HUES64 (cell line): ENCODE measurements around the gene ZSWIM2.

ENCODE experiments used
- H3K27ac ChIP-seq: 2 replicates; pipeline ENCODE4 v1.7.0; 2013; ENCODE audit warnings: low read depth, low read length, inconsistent platforms
- H3K27me3 ChIP-seq: 2 replicates; pipeline ENCODE4 v1.6.1; 2013; ENCODE audit warnings: mild to moderate bottlenecking, low read length; ENCODE audit not compliant: insufficient read depth
- H3K36me3 ChIP-seq: 2 replicates; pipeline ENCODE4 v1.6.1; 2013; ENCODE audit warnings: mild to moderate bottlenecking, low read length; ENCODE audit not compliant: insufficient read depth
- H3K4me1 ChIP-seq: 2 replicates; pipeline ENCODE4 v1.6.1; 2013; ENCODE audit warnings: mild to moderate bottlenecking, low read length, moderate library complexity; ENCODE audit not compliant: insufficient read depth
- H3K4me3 ChIP-seq: 2 replicates; pipeline ENCODE4 v1.5.1; 2013; ENCODE audit warnings: mild to moderate bottlenecking, low read length, moderate library complexity
- H3K9ac ChIP-seq: 2 replicates; pipeline ENCODE4 v1.6.1; 2013; ENCODE audit warnings: mild to moderate bottlenecking, low read depth, low read length
- H3K9me3 ChIP-seq: 2 replicates; pipeline ENCODE4 v1.6.1; 2013; ENCODE audit warnings: low read depth, low read length; ENCODE audit not compliant: insufficient read depth
- WGBS: fragments of 150-250, 120-280 bp; methylation state at CpG from one replicate; pipeline ENCODE4 v1.1.7; 2013; ENCODE audit warnings: missing lambda C conversion rate; 5-methylcytosine and 5-hydroxymethylcytosine counted together

ZSWIM2 gene

DNA sequence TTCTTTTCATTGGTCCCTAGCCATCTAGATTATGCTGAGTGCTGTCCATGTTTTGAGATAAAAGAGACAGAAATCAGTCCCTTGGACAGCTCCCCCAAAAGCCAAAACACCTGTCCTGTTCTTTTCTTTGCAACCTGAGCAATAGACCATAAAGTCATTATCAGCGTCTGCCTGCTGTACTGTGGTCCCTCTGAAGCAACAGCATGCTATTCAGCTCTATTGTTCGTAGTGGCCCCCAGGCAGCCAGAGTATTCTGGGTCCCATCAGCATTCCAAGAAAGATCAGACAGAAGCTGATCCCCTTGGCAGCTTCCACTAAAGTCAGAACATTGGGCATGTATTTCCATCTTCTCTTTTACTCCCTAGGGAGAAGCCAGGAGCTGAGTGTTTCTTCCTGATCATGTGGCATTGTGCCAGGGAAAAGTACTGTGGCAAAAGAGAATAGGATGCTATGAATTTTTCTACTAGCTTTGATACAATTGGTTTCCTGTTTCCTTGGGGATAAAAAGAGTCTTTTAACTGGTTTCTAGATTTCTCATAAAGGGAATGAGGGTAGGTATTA is 33.6 kb upstream of the ZSWIM2 start:
- no peaks in the 10 kb centered on the region for H3K9me3 ChIP-seq

GRCh38 chr2:186881660-186882059 is 32.7 kb upstream of the ZSWIM2 start:
- H3K27me3 ChIP-seq: no peaks in the 10 kb centered on the region
- no CpG with 5 or more reads among the region's 1 CpG for WGBS
- no peaks in the 10 kb centered on the region for H3K36me3 ChIP-seq
- H3K9ac ChIP-seq: no peak overlapping the region
- H3K4me1 ChIP-seq: no peaks in the 10 kb centered on the region
- H3K9me3 ChIP-seq: no peaks in the 10 kb centered on the region
- no peak overlapping the region for H3K27ac ChIP-seq
- no peak overlapping the region for H3K4me3 ChIP-seq

More for the DNA sequence above, 33.6 kb upstream of the ZSWIM2 start:
- H3K27ac ChIP-seq: no peak overlapping the region
- no peak overlapping the region for H3K4me3 ChIP-seq
- WGBS: 84% methylated on average over 2 of the region's 2 CpGs
- no peaks in the 10 kb centered on the region for H3K27me3 ChIP-seq
- no peaks in the 10 kb centered on the region for H3K4me1 ChIP-seq
- no peak overlapping the region for H3K9ac ChIP-seq
- H3K36me3 ChIP-seq: no peaks in the 10 kb centered on the region

- Histone ChIP-seq H3K4me3 (no peak overlapping the region), H3K9ac (no peak overlapping the region), H3K36me3 (no peaks in the 10 kb centered on the region), H3K4me1 (no peaks in the 10 kb centered on the region), H3K9me3 (no peaks in the 10 kb centered on the region), H3K27ac (no peak overlapping the region), H3K27me3 (no peaks in the 10 kb centered on the region)
- WGBS: 91% methylated on average over 2 of the region's 2 CpGs
Measured at GRCh38 chr2:186879312-186879711, 30.3 kb upstream of the ZSWIM2 start.

- H3K4me3 ChIP-seq: no peak overlapping the region
- no peaks in the 10 kb centered on the region for H3K4me1 ChIP-seq
- H3K9me3 ChIP-seq: no peaks in the 10 kb centered on the region
- H3K9ac ChIP-seq: no peak overlapping the region
- H3K36me3 ChIP-seq: no peaks in the 10 kb centered on the region
- WGBS: 100% methylated on average over 2 of the region's 4 CpGs
- no peak overlapping the region for H3K27ac ChIP-seq
- H3K27me3 ChIP-seq: no peaks in the 10 kb centered on the region
Measured at GRCh38 chr2:186874713-186875112, 25.7 kb upstream of the ZSWIM2 start.

DNA sequence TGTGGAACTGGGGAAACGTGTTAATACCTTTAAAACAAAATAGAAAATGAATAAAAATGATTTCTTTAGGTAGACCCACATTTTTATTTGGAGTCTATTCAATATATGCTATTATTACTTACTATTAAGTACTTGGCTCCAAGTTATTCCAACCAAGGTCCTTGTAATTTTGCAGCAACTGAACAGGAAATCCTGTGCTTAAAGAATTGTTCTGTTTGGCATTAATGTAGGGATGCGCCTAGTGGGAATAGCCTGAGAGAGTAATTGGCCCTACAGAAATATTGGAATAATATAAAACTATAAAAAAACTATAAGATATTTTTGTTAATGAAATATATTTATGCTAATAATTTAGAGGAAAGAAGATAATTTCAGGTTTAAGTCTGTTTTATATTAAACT is 22.9 kb upstream of the ZSWIM2 start:
- no peak overlapping the region for H3K9ac ChIP-seq
- 80% methylated on average over 1 of the region's 2 CpGs for WGBS
- no peaks in the 10 kb centered on the region for H3K36me3 ChIP-seq
- H3K4me3 ChIP-seq: no peak overlapping the region
- no peak overlapping the region for H3K27ac ChIP-seq
- H3K27me3 ChIP-seq: no peaks in the 10 kb centered on the region
- no peaks in the 10 kb centered on the region for H3K9me3 ChIP-seq
- no peaks in the 10 kb centered on the region for H3K4me1 ChIP-seq

DNA sequence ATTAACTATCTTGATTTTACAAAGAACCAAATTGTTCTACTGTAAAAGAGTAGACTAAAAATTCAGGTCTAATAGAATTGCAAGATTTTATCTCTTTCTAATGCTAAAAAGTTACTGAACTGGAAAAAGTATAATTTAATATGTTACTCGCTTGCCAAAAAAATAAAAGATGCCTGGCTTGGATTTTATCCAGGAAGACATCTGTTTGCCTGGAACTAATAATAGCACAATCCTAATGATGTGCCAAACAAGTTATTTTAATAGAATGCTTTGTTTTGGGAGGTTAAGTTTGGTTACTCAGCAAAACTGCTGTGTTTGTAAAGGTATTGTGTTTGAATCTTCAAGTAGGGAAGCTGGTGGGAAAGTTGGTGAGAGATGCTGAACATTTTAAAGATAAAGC is 19.4 kb upstream of the ZSWIM2 start:
- Histone ChIP-seq H3K4me1 (no peaks in the 10 kb centered on the region), H3K4me3 (no peak overlapping the region), H3K27ac (no peak overlapping the region), H3K9me3 (no peaks in the 10 kb centered on the region), H3K9ac (no peak overlapping the region), H3K27me3 (no peaks in the 10 kb centered on the region), H3K36me3 (no peaks in the 10 kb centered on the region)
- WGBS: 100% methylated on average over 1 of the region's 1 CpG

DNA sequence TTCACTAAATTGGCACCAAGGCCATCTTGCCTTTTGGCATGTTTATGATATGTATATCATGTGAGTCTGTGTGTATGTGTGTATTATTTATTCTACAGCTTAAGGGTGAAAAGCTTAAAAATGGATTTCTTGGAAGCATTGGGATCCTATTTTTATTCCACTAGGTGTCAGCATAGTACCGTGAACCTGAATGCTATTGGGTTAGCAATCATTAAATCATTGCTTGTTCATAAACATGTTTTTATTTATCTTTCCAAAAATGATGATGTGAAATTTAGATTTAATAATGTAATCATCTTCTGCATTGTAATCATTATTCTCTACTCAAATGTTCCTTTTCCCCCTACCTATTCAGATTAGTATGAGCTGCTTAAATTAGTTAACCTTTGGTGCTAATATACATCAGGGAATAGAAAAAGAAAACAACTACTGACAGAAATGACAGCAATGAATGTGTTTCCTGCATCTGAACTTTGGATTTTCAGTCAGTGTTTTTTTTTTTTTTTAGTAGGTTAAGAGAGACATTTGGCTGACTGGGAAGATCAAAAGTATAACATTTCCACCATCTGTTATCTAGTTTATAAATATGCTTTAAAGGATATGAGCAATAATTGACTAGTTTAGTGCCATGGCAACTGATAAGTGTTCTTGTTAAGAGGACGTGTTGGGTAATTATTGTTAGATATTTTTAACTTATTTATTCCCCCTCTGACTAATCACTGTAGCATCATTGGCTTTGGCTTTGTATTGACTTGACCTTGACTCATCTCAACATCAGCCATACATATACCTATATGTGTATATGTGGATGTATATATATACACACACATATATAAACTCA is 14.1 kb upstream of the ZSWIM2 start:
- 20% methylated on average over 1 of the region's 2 CpGs for WGBS
- Histone ChIP-seq H3K4me3 (no peak overlapping the region), H3K9me3 (no peaks in the 10 kb centered on the region), H3K27ac (no peak overlapping the region), H3K27me3 (no peaks in the 10 kb centered on the region), H3K36me3 (no peaks in the 10 kb centered on the region), H3K9ac (no peak overlapping the region), H3K4me1 (no peaks in the 10 kb centered on the region)

GRCh38 chr2:186855216-186855615 is 6.2 kb upstream of the ZSWIM2 start:
- H3K27ac ChIP-seq: no peak overlapping the region
- no peaks in the 10 kb centered on the region for H3K36me3 ChIP-seq
- H3K9me3 ChIP-seq: no peaks in the 10 kb centered on the region
- H3K4me3 ChIP-seq: no peak overlapping the region
- H3K4me1 ChIP-seq: no peaks in the 10 kb centered on the region
- H3K9ac ChIP-seq: no peak overlapping the region
- H3K27me3 ChIP-seq: peaks cover under 1% of the 10 kb centered on the region; the same call in 1 of the 2 replicates
- WGBS: 88% methylated on average over 3 of the region's 5 CpGs

GRCh38 chr2:186853951-186854350 is 5.0 kb upstream of the ZSWIM2 start:
- Histone ChIP-seq H3K4me3 (no peak overlapping the region), H3K27me3 (peaks cover 5% of the 10 kb centered on the region; the same call in 1 of the 2 replicates), H3K27ac (no peak overlapping the region), H3K4me1 (no peaks in the 10 kb centered on the region), H3K9me3 (no peaks in the 10 kb centered on the region), H3K36me3 (no peaks in the 10 kb centered on the region), H3K9ac (no peak overlapping the region)

DNA sequence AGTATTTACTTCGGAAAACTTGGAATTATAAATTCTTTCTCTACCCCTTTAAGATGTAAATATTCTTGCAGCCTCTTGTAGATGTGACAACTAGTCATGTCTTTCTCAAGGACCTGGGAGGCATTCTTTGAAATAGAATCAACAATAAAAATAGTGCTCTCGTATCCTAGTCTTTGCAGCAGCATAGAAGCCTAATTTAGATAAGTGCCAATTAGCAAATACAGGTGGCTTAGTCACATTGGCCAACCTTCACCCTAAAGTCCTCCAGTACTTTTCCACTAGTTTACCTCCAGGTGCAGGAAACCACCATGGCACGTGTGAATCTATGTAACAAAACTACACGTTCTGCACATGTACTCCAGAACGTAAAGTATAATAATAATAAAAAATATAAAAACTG is 3.5 kb upstream of the ZSWIM2 start:
- no peak overlapping the region for H3K27ac ChIP-seq
- peaks cover 5% of the 10 kb centered on the region; the same call in 1 of the 2 replicates for H3K27me3 ChIP-seq
- WGBS: 93% methylated on average over 4 of the region's 5 CpGs
- no peaks in the 10 kb centered on the region for H3K36me3 ChIP-seq
- peaks cover 6% of the 10 kb centered on the region; the same call in 1 of the 2 replicates for H3K4me1 ChIP-seq
- no peaks in the 10 kb centered on the region for H3K9me3 ChIP-seq
- H3K9ac ChIP-seq: no peak overlapping the region
- H3K4me3 ChIP-seq: no peak overlapping the region

DNA sequence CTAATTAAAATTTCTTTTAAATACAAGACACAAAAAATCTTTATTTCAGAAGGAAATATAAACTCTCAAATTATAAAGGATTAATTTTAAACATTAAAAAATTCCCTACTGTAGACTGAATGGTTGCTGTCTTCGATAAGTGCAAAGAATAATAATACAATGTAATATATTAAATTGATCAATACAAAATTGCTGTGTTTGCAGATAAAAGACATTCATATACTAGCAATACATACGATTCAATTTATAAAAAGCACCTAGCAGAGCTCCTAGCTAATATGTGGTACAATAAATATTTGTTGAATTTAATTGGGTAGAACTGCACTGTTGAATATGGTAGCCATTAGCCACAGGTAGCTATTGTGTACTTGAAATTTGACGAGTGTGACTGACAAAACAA is 6.6 kb downstream of the ZSWIM2 start:
- Histone ChIP-seq H3K36me3 (no peaks in the 10 kb centered on the region), H3K4me1 (no peaks in the 10 kb centered on the region), H3K27me3 (no peaks in the 10 kb centered on the region), H3K4me3 (no peak overlapping the region), H3K9me3 (no peaks in the 10 kb centered on the region), H3K27ac (no peak overlapping the region), H3K9ac (no peak overlapping the region)
- no CpG with 5 or more reads among the region's 3 CpGs for WGBS
